HFF-Myc (cell line): ENCODE results near the gene MTG2.

Source experiments
- DNase-seq: peaks from one replicate; pipeline ENCODE4 v3.0.0-alpha.2; 2011; ENCODE audit warnings: low read depth; ENCODE audit errors: extremely low read depth
- H3K4me3 ChIP-seq: replicated peaks from 2 replicates; pipeline ENCODE4 v1.5.1; 2011; ENCODE audit warnings: low read depth, mild to moderate bottlenecking, control low read depth, low read length
- CTCF ChIP-seq: IDR thresholded peaks from 2 replicates; pipeline ENCODE4 v1.5.1; 2012; ENCODE audit warnings: mild to moderate bottlenecking, low read depth, low read length, control low read depth; ENCODE audit errors: missing control alignments

Gene MTG2

DNA sequence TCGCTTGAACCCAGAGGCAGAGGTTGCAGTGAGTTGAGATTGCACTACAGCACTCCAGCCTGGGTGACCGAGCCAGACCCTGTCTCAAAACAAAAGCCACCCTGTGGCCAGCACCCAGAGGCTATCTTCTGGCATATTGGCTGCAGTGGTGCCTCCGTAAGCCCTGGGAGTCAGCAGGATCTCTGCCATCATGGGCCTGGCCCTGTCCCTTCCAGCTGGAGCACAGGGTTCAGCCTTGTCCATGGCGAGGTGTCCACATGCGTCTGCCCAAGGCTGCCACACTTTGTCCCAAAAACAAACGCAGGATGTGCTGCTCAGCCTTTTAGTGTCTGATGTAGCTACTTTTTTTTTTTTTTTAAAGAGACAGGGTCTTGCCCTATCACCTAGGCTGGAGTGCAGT, 15.4 kb upstream of the MTG2 start:
- TF ChIP-seq CTCF = no peak
- no peak for DNase-seq
- no peak overlapping the region for H3K4me3 ChIP-seq

GRCh38 chr20:62168061-62168460, 14.8 kb upstream of the MTG2 start:
- no peak for TF ChIP-seq CTCF
- H3K4me3 ChIP-seq = no peak overlapping the region
- no peak for DNase-seq

DNA sequence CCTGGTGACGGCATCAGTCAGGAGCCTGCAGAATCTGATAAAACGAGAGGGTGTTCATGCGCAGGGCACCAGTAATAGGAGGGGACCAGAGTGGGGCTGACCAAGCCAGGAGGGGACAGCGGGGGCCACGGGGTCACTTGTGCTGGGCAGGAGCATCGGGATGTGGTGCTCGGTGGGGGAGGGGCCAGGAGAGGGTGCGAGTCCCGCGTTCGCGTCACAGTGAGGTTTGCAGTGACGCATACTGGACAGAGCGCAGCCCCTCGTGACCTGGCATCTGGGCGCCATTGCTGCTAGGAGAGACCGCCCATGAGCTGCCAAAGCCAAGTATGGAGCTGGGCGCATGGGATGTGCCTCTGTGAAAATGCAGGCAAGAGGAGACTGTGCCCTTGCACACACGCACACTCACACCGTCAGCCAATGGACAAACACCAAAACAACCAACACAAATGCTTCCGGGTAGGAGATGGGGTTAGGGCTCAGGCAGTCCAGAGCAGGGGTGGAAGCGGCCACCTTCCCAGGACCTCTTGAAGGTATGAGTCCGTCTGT, 13.9 kb upstream of the MTG2 start:
- no peak for DNase-seq
- no peak overlapping the region for H3K4me3 ChIP-seq
- no peak for TF ChIP-seq CTCF

DNA sequence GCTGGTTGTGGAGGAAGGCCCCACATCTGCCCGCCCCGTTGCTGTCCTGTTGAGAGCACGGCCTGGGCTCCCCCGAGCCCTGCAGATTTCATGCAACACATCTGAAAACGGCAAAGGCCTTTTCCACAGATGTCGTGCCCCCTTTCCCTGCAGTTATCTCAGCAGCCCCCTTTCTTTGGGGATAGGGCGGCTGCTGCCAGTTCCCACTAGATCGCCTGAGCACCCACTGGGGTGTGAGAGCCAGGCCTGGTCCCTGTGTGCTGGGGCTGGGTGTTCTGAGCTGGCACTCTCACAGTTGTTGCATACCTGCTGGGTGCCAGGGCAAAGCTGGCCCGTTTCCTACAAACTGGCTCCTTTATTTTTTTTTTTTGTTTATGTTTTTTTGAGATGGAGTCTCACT, 12.3 kb upstream of the MTG2 start:
- H3K4me3 ChIP-seq = no peak overlapping the region
- TF ChIP-seq CTCF = no peak

DNA sequence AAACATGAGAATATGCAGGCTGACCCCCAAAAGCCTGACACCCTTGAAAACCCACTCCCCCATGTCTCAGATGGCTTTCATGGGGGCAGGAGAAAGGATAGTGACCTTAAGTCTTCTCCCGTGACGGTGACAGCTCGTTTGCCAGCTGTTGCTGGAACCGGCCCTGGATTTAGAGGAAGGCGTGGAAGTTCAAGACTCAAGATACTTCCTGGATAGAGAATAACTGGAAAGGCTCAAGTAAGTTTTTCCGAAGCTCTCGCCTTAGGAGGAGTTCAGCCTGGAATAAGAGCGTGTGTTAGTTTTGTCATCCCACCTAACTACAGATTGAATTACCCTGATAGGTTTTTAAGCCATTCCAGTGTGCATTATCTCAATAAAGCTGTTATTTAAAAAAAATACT, 11.6 kb upstream of the MTG2 start:
- H3K4me3 ChIP-seq = no peak overlapping the region
- no peak for DNase-seq
- no peak for TF ChIP-seq CTCF

More for the DNA sequence above, 12.3 kb upstream of the MTG2 start:
- no peak for DNase-seq

DNA sequence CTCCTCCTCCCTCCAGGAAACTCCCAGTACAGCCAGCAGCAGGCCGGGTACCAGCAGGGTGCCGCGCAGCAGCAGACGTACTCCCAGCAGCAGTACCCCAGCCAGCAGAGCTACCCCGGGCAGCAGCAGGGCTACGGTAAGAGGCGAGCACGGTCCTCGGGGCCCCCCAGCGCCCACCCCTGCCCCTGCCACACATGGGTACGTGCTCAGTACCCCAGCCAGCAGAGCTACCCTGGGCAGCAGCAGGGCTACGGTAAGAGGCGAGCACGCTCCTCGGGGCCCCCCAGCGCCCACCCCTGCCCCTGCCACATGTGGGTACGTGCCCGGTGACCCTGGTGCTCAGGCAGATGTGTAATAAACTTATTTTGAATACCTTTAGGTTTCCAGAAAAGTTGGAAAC, 10.2 kb upstream of the MTG2 start:
- no peak for DNase-seq
- H3K4me3 ChIP-seq = no peak overlapping the region
- TF ChIP-seq CTCF = no peak

- TF ChIP-seq CTCF = no peak
- no peak overlapping the region for H3K4me3 ChIP-seq
- DNase-seq = no peak
These were observed 8.6 kb upstream of the MTG2 start for GRCh38 chr20:62174021-62174804.
